Neural cell (in vitro differentiated cells): ENCODE measurements around the gene SLC4A9.

Experiments
- CTCF ChIP-seq: fragments of 450-650 bp; IDR thresholded peaks from 2 replicates; pipeline ENCODE4 v1.5.1; 2014; ENCODE audit warnings: antibody characterized with exemption, mild to moderate bottlenecking, moderate library complexity; ENCODE audit not compliant: poor library complexity, severe bottlenecking
- EP300 ChIP-seq: fragments of 450-650 bp; conservative IDR thresholded peaks from 2 replicates; pipeline ENCODE4 v1.6.1; 2014; ENCODE audit warnings: antibody characterized with exemption, mild to moderate bottlenecking, moderate library complexity; ENCODE audit not compliant: poor library complexity, severe bottlenecking
- EZH2 ChIP-seq: fragments of 200-600, 300-800 bp; shearing (Covaris generic), sonication (generic); IDR thresholded peaks from 2 replicates; pipeline ENCODE4 v1.6.1; 2014; ENCODE audit warnings: antibody characterized with exemption, low read length, borderline replicate concordance, mild to moderate bottlenecking; ENCODE audit not compliant: insufficient read depth, poor library complexity, severe bottlenecking
- POLR2AphosphoS5 ChIP-seq: IDR thresholded peaks from 2 replicates; pipeline ENCODE4 v1.6.1; 2012
- RAD21 ChIP-seq: fragments of 450-650 bp; conservative IDR thresholded peaks from 2 replicates; pipeline ENCODE4 v1.6.1; 2014; ENCODE audit warnings: antibody characterized with exemption, mild to moderate bottlenecking, moderate library complexity
- REST ChIP-seq: IDR thresholded peaks from 2 replicates; pipeline ENCODE4 v1.6.1; 2012; ENCODE audit warnings: borderline replicate concordance

- TF ChIP-seq CTCF, result no peak
- TF ChIP-seq POLR2AphosphoS5, result no peak
- no peak for TF ChIP-seq RAD21
- TF ChIP-seq EZH2, result no peak
- TF ChIP-seq EP300, result no peak
- TF ChIP-seq REST, result no peak
Observed at GRCh38 chr5:140310434-140310833, 49.6 kb upstream of the SLC4A9 start.
